Fibroblast of pulmonary artery (primary cell): Measurements from ENCODE around the gene RNPS1.
"Not testable (repeated sequence)": the region's sequence is repeated elsewhere in the genome, so short reads cannot be mapped to it uniquely, and the experiment has no call there.

ENCODE experiments used
- DNase-seq: peaks from one replicate; pipeline ENCODE4 v3.0.0-alpha.2; 2010; ENCODE audit warnings: low read depth
- H3K4me3 ChIP-seq: replicated peaks from 2 replicates; pipeline ENCODE4 v1.5.1; 2011; ENCODE audit warnings: low read depth, mild to moderate bottlenecking, control low read depth, low read length, moderate library complexity
- CTCF ChIP-seq: IDR thresholded peaks from 2 replicates; pipeline ENCODE4 v1.5.1; 2011; ENCODE audit warnings: mild to moderate bottlenecking, control low read depth, low read length, inconsistent platforms; ENCODE audit errors: missing control alignments

Gene RNPS1

GRCh38 chr16:2270070-2270462 lies 2.1 kb upstream of the RNPS1 start:
- TF ChIP-seq CTCF = no peak
- no peak for DNase-seq
- H3K4me3 ChIP-seq = no peak overlapping the region

GRCh38 chr16:2267505-2267912 lies 417 bp downstream of the RNPS1 start:
- H3K4me3 ChIP-seq = peak overlapping the region; percentile 88
- DNase-seq = not testable (repeated sequence)

GRCh38 chr16:2266887-2267286 lies 1.0 kb downstream of the RNPS1 start:
- DNase-seq = peak; percentile 7
- H3K4me3 ChIP-seq = peak overlapping the region; percentile 88

- H3K4me3 ChIP-seq, DNase-seq: not testable (repeated sequence)
Observed at GRCh38 chr16:2263026-2263425, 4.9 kb downstream of the RNPS1 start.

GRCh38 chr16:2260250-2260649 lies 7.7 kb downstream of the RNPS1 start:
- DNase-seq = no peak
- H3K4me3 ChIP-seq = no peak overlapping the region
- TF ChIP-seq CTCF = no peak

- not testable (repeated sequence) for H3K4me3 ChIP-seq, DNase-seq
Observed at GRCh38 chr16:2258530-2258929, 9.4 kb downstream of the RNPS1 start.

GRCh38 chr16:2257726-2258125 lies 10.2 kb downstream of the RNPS1 start:
- DNase-seq = no peak
- H3K4me3 ChIP-seq = no peak overlapping the region
- TF ChIP-seq CTCF = no peak

GRCh38 chr16:2256531-2257140 lies 11.3 kb downstream of the RNPS1 start:
- DNase-seq = no peak
- TF ChIP-seq CTCF = no peak
- no peak overlapping the region for H3K4me3 ChIP-seq

GRCh38 chr16:2253293-2253692 lies 14.6 kb downstream of the RNPS1 start:
- no peak for DNase-seq
- no peak for TF ChIP-seq CTCF
- no peak overlapping the region for H3K4me3 ChIP-seq
